Mucosa of descending colon (tissue), 3 donors: ENCODE data around the gene ALDH1B1. TPM values are rescaled to one million over a fixed set of nuclear protein-coding genes. Genes with fewer than 3 reads are reported as not detected.

Source experiments
- ATAC-seq: fragments of 200-7000 bp; cut with Tn5 transposase; one replicate; pipeline ENCODE4 v1.9.1; 2020; ENCODE audit warnings: mild to moderate bottlenecking, moderate library complexity
- DNase-seq, 3 donors: peaks; one replicate each; pipeline ENCODE4 v3.0.0-alpha.2; 2020
- H3K36me3 ChIP-seq: fragments of 200-600 bp; one replicate; pipeline ENCODE4 v1.8.0; 2021; ENCODE audit warnings: low read depth, mild to moderate bottlenecking
- H3K4me1 ChIP-seq: fragments of 200-600 bp; one replicate; pipeline ENCODE4 v1.8.0; 2021; ENCODE audit warnings: low read depth, mild to moderate bottlenecking
- H3K4me3 ChIP-seq: fragments of 200-600 bp; one replicate; pipeline ENCODE4 v1.8.0; 2021; ENCODE audit warnings: mild to moderate bottlenecking
- H3K9me3 ChIP-seq: fragments of 200-600 bp; one replicate; pipeline ENCODE4 v1.8.0; 2021; ENCODE audit warnings: mild to moderate bottlenecking
- CTCF ChIP-seq: fragments of 200-600 bp; IDR thresholded peaks from one replicate; pipeline ENCODE4 v1.8.0; 2022; ENCODE audit warnings: antibody characterized with exemption, mild to moderate bottlenecking
- intact Hi-C, 2 donors: fragments of 100-400 bp; cut with DNase I in 1 of 2; cut with micrococcal nuclease in 1 of 2; formaldehyde crosslinking; loops; one replicate each; pipeline versions ENCODE4 v1.11.0 to v1.11.1; 2022; cut with DNase I, micrococcal nuclease
- total RNA-seq, 3 donors: library from RNA; stranded (reverse); fragmentation: NEBNext Ultra II Directional in 2 of 3; extraction: Animal tissue kit (Norgen Biotek cat#: 25700) in 2 of 3; gene quantifications; one replicate each; pipeline versions ENCODE4 v1.2.1 to v1.2.4, GENCODE V29; 2021 to 2023
- donor health status: DM: no; HTN: no; CAD: no; lungs with moderate emphysema.
- donor health status: DM: no; HTN: no; CAD: no.
- donor health status: DM: no; HTN: yes; CAD: no.

The ALDH1B1 gene
- total RNA-seq, 3 donors from 2014 or later, result 39.5 to 58.1 (median 52.5) TPM

- Histone ChIP-seq H3K36me3 (no peaks in the 10 kb centered on the region), H3K4me3 (no peak overlapping the region), H3K4me1 (peaks cover 4% of the 10 kb centered on the region), H3K9me3 (no peaks in the 10 kb centered on the region)
- ATAC-seq, result no peak
- TF ChIP-seq CTCF, result no peak
- intact Hi-C loops, result no loop called here
- no peak for DNase-seq
Measured at GRCh38 chr9:38439291-38439915, 46.9 kb downstream of the ALDH1B1 start.

GRCh38 chr9:38439916-38440301 is 47.4 kb downstream of the ALDH1B1 start:
- DNase-seq (no peak), ATAC-seq (no peak)
- intact Hi-C loops, result no loop called here
- H3K4me1 ChIP-seq, result peaks cover 4% of the 10 kb centered on the region
- H3K36me3 ChIP-seq, result no peaks in the 10 kb centered on the region
- no peaks in the 10 kb centered on the region for H3K9me3 ChIP-seq
- no peak for TF ChIP-seq CTCF
- no peak overlapping the region for H3K4me3 ChIP-seq

- H3K4me1 ChIP-seq, result peaks cover 4% of the 10 kb centered on the region
- ATAC-seq (no peak), DNase-seq (no peak)
- H3K9me3 ChIP-seq, result no peaks in the 10 kb centered on the region
- TF ChIP-seq CTCF, result no peak
- intact Hi-C loops, result no loop called here
- no peak overlapping the region for H3K4me3 ChIP-seq
- no peaks in the 10 kb centered on the region for H3K36me3 ChIP-seq
Measured at GRCh38 chr9:38440516-38440915, 48.0 kb downstream of the ALDH1B1 start.

GRCh38 chr9:38441347-38442085 is 49.0 kb downstream of the ALDH1B1 start:
- TF ChIP-seq CTCF, result no peak
- Histone ChIP-seq H3K36me3 (no peaks in the 10 kb centered on the region), H3K4me3 (no peak overlapping the region), H3K9me3 (no peaks in the 10 kb centered on the region), H3K4me1 (peaks cover 4% of the 10 kb centered on the region)
- DNase-seq (no peak), ATAC-seq (no peak)
- intact Hi-C loops, result no loop called here

GRCh38 chr9:38442473-38443096 is 50.1 kb downstream of the ALDH1B1 start:
- no peak for ATAC-seq
- intact Hi-C loops, result no loop called here

More at GRCh38 chr9:38442473-38443096, 50.1 kb downstream of the ALDH1B1 start:
- Histone ChIP-seq H3K4me1 (peaks cover 2% of the 10 kb centered on the region), H3K9me3 (no peaks in the 10 kb centered on the region), H3K36me3 (no peaks in the 10 kb centered on the region), H3K4me3 (no peak overlapping the region)
- DNase-seq, result no peak
- no peak for TF ChIP-seq CTCF
